ENCODE data around the gene ANKRD6.

ANKRD6 gene

GRCh38 chr6:89434954-89435353, 2.0 kb downstream of the ANKRD6 start:
- H3K27ac Mint-ChIP-seq = peak overlapping the region; percentile 16 to 89 (median 65)
- no peaks in the 10 kb centered on the region for H3K9me3 Mint-ChIP-seq
- peaks cover 1% of the 10 kb centered on the region for H3K36me3 Mint-ChIP-seq (ENCODE audit: low read depth)
- no peaks in the 10 kb centered on the region for H3K27me3 Mint-ChIP-seq (ENCODE audit: low read depth)
- H3K4me3 Mint-ChIP-seq = peak overlapping the region; percentile 83 to 88 (median 86)
- H3K4me1 Mint-ChIP-seq = peaks cover 41% of the 10 kb centered on the region
- no peak for TF ChIP-seq CTCF (IDR thresholded peaks at IDR 0.05; ENCODE audit: unreplicated experiment in 3 of 3)

- peaks cover 31% of the 10 kb centered on the region for H3K4me1 Mint-ChIP-seq
- no peaks in the 10 kb centered on the region for H3K27me3 Mint-ChIP-seq (ENCODE audit: low read depth)
- H3K4me3 Mint-ChIP-seq = peak overlapping the region; percentile 15 to 58 (median 22)
Observed at GRCh38 chr6:89436226-89436625, 3.3 kb downstream of the ANKRD6 start.

GRCh38 chr6:89438248-89438647, 5.3 kb downstream of the ANKRD6 start:
- Mint-ChIP-seq H3K9me3 (no peaks in the 10 kb centered on the region), H3K36me3 (ENCODE audit: low read depth) (peaks cover 5% of the 10 kb centered on the region), H3K4me3 (no peak overlapping the region), H3K4me1 (peaks cover 25% of the 10 kb centered on the region), H3K27me3 (ENCODE audit: low read depth) (no peaks in the 10 kb centered on the region), H3K27ac (no peak overlapping the region)
- no peak for TF ChIP-seq CTCF (IDR thresholded peaks at IDR 0.05; ENCODE audit: unreplicated experiment in 3 of 3)

More at GRCh38 chr6:89436226-89436625, 3.3 kb downstream of the ANKRD6 start:
- H3K36me3 Mint-ChIP-seq (ENCODE audit: low read depth) = peaks cover 5% of the 10 kb centered on the region
- no peaks in the 10 kb centered on the region for H3K9me3 Mint-ChIP-seq
- no peak for TF ChIP-seq CTCF (IDR thresholded peaks at IDR 0.05; ENCODE audit: unreplicated experiment in 3 of 3)
- peak overlapping the region in 2 of 3 experiments; percentile 16 to 65 for H3K27ac Mint-ChIP-seq

- Mint-ChIP-seq H3K4me3 (no peak overlapping the region), H3K27ac (no peak overlapping the region)
- no peak for TF ChIP-seq CTCF (IDR thresholded peaks at IDR 0.05; ENCODE audit: unreplicated experiment in 3 of 3)
Observed at GRCh38 chr6:89439014-89439413, 6.1 kb downstream of the ANKRD6 start.

GRCh38 chr6:89440200-89440599, 7.2 kb downstream of the ANKRD6 start:
- Mint-ChIP-seq H3K27ac (no peak overlapping the region), H3K9me3 (no peaks in the 10 kb centered on the region), H3K27me3 (ENCODE audit: low read depth) (no peaks in the 10 kb centered on the region), H3K4me1 (peaks cover 13% of the 10 kb centered on the region), H3K4me3 (no peak overlapping the region), H3K36me3 (ENCODE audit: low read depth) (peaks cover 5% of the 10 kb centered on the region)
- no peak for TF ChIP-seq CTCF (IDR thresholded peaks at IDR 0.05; ENCODE audit: unreplicated experiment in 3 of 3)

More at GRCh38 chr6:89439014-89439413, 6.1 kb downstream of the ANKRD6 start:
- peaks cover 5% of the 10 kb centered on the region for H3K36me3 Mint-ChIP-seq (ENCODE audit: low read depth)
- no peaks in the 10 kb centered on the region for H3K9me3 Mint-ChIP-seq
- H3K27me3 Mint-ChIP-seq (ENCODE audit: low read depth) = no peaks in the 10 kb centered on the region
- peaks cover 22% of the 10 kb centered on the region for H3K4me1 Mint-ChIP-seq

GRCh38 chr6:89443658-89444057, 10.7 kb downstream of the ANKRD6 start:
- TF ChIP-seq CTCF (IDR thresholded peaks at IDR 0.05; ENCODE audit: unreplicated experiment in 3 of 3) = no peak
- Mint-ChIP-seq H3K4me1 (no peaks in the 10 kb centered on the region), H3K27ac (peak overlapping the region in 2 of 3 experiments; percentile 13 to 30), H3K36me3 (ENCODE audit: low read depth) (peaks cover 5% of the 10 kb centered on the region), H3K9me3 (no peaks in the 10 kb centered on the region), H3K27me3 (ENCODE audit: low read depth) (no peaks in the 10 kb centered on the region), H3K4me3 (no peak overlapping the region)

Measured in nephron (organoid).